Measurements from ENCODE around the gene TAF10.

TAF10 gene

GRCh38 chr11:6607190-6607795, 4.7 kb downstream of the TAF10 start:
- H3K4me3 ChIP-seq (replicated peaks; ENCODE audit: low read depth, low read length): peak overlapping the region; percentile 9; the same call in 1 of the 2 replicates
- H3K36me3 ChIP-seq (ENCODE audit: control insufficient read depth, insufficient read depth, low read length): peaks cover 18% of the 10 kb centered on the region
- no peak for DNase-seq (ENCODE audit: extremely low read depth, insufficient read length)
- TF ChIP-seq, protein P1, sequence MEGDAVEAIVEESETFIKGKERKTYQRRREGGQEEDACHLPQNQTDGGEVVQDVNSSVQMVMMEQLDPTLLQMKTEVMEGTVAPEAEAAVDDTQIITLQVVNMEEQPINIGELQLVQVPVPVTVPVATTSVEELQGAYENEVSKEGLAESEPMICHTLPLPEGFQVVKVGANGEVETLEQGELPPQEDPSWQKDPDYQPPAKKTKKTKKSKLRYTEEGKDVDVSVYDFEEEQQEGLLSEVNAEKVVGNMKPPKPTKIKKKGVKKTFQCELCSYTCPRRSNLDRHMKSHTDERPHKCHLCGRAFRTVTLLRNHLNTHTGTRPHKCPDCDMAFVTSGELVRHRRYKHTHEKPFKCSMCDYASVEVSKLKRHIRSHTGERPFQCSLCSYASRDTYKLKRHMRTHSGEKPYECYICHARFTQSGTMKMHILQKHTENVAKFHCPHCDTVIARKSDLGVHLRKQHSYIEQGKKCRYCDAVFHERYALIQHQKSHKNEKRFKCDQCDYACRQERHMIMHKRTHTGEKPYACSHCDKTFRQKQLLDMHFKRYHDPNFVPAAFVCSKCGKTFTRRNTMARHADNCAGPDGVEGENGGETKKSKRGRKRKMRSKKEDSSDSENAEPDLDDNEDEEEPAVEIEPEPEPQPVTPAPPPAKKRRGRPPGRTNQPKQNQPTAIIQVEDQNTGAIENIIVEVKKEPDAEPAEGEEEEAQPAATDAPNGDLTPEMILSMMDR (IDR thresholded peaks at IDR 0.05; ENCODE audit: insufficient read depth, low read length, poor library complexity, severe bottlenecking): no peak
- no peaks in the 10 kb centered on the region for H3K27me3 ChIP-seq (replicated peaks; ENCODE audit: control insufficient read depth, insufficient read depth, low read length)

DNA sequence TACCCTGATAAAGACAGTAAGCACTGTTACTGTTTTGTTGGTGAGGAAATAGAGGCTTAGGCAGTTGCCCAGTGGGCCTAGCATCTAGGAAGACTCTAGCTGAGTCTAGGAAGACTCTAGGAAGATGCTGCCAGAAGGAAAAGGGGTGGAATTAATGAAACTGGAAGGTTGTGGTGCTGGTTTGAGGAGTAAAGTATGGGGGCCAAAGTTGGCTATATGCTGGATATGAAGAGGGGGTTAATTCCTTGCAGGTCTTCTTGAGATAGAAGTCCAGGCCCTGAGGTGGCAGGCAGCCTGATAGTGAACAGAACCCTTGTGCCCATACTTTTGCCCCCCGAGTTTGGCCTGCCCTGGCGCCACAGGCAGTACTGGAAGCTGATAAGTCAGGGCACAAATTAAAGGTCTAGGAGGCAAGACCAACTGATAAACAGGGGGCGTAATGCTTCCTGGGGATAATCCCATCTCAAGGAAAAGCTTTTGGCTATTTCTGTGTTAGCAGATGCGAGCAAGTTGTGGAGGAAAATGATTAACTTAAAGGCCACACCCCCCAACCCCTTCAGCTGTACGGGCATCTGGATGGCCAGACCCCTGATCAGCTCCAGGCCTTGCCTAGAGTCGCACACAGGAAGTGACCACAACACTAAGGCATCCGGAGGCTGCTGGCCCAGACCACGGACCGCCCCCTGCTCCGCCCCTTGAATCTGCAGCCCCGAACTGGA, 5.4 kb downstream of the TAF10 start:
- peak; percentile 83 for DNase-seq (ENCODE audit: extremely low read depth, insufficient read length)
- TF ChIP-seq, protein P1 (IDR thresholded peaks at IDR 0.05; ENCODE audit: insufficient read depth, low read length, poor library complexity, severe bottlenecking): no peak
- Histone ChIP-seq H3K27me3 (replicated peaks; ENCODE audit: control insufficient read depth, insufficient read depth, low read length) (no peaks in the 10 kb centered on the region), H3K36me3 (ENCODE audit: control insufficient read depth, insufficient read depth, low read length) (peaks cover 19% of the 10 kb centered on the region), H3K4me3 (replicated peaks; ENCODE audit: low read depth, low read length) (peak overlapping the region; percentile 12)

DNA sequence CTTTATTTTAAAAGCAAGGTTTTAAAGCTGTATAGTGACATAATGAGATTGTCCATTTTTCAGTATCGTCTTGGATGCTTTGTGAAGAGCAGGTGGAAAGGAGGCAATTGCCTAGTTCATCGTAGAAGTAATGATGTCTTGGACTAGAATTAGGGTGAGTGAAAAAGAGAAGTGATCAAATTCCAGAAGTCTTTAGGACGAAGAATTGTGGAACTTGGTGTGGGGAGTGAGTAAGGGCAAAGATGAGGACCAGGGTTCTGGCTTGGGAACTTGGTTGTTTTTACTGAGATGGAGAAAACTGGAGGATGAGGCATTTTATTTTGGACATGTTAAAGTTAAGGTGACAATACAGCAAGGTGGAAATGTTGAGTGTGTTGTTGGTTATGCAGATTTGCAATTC, 7.2 kb downstream of the TAF10 start:
- TF ChIP-seq, protein P1 (IDR thresholded peaks at IDR 0.05; ENCODE audit: insufficient read depth, low read length, poor library complexity, severe bottlenecking): no peak
- DNase-seq (ENCODE audit: extremely low read depth, insufficient read length): no peak
- H3K4me3 ChIP-seq (replicated peaks; ENCODE audit: low read depth, low read length): peak overlapping the region; percentile 94
- H3K36me3 ChIP-seq (ENCODE audit: control insufficient read depth, insufficient read depth, low read length): peaks cover 23% of the 10 kb centered on the region
- no peaks in the 10 kb centered on the region for H3K27me3 ChIP-seq (replicated peaks; ENCODE audit: control insufficient read depth, insufficient read depth, low read length)

DNA sequence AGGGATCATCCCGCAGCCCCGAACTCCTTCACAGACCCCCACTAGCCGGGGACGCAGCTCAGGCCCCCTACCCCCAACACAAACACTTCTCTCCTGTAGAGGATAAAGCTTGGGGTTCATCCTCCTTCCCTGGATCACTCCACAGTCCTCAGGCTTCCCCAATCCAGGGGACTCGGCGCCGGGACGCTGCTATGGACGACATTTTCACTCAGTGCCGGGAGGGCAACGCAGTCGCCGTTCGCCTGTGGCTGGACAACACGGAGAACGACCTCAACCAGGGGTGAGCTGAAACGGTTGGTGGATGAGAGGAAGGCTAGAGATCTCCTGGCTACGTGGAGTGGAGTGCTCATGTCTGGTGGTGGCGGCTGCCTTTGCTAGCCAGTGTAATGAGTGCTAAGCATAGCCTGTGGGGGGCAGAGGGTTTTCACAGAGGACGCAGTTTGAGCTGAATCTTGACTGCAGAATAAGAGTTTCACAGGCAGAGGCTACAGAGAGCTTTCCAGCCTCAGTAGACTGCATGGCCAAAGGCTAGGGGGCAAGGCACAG, 7.9 kb downstream of the TAF10 start:
- TF ChIP-seq, protein P1 (IDR thresholded peaks at IDR 0.05; ENCODE audit: insufficient read depth, low read length, poor library complexity, severe bottlenecking): peak; percentile 42
- Histone ChIP-seq H3K4me3 (replicated peaks; ENCODE audit: low read depth, low read length) (peak overlapping the region; percentile 94), H3K27me3 (replicated peaks; ENCODE audit: control insufficient read depth, insufficient read depth, low read length) (no peaks in the 10 kb centered on the region), H3K36me3 (ENCODE audit: control insufficient read depth, insufficient read depth, low read length) (peaks cover 24% of the 10 kb centered on the region)
- peak; percentile 47 for DNase-seq (ENCODE audit: extremely low read depth, insufficient read length)

- TF ChIP-seq, protein P1 (IDR thresholded peaks at IDR 0.05; ENCODE audit: insufficient read depth, low read length, poor library complexity, severe bottlenecking): peak; percentile 19
- peak within 1 kb of the TSS; percentile 94 for H3K4me3 ChIP-seq (replicated peaks; ENCODE audit: low read depth, low read length)
- peaks cover 26% of the 10 kb centered on the region for H3K36me3 ChIP-seq (ENCODE audit: control insufficient read depth, insufficient read depth, low read length)
- no peaks in the 10 kb centered on the region for H3K27me3 ChIP-seq (replicated peaks; ENCODE audit: control insufficient read depth, insufficient read depth, low read length)
- DNase-seq (ENCODE audit: extremely low read depth, insufficient read length): peak; percentile 91
These were observed 8.5 kb downstream of the TAF10 start, which contains the start of the genes ILK and RRP8 for GRCh38 chr11:6603287-6604080. ILK (plus strand) TSS chr11:6603774; CDS start chr11:6604272, 498 bp downstream. RRP8 (minus strand) TSS chr11:6603616; CDS start chr11:6603502, 114 bp downstream.
